GM23338 (cell line): ENCODE measurements around the gene DGKD. TPM values are rescaled to one million over a fixed set of nuclear protein-coding genes. Genes with fewer than 3 reads are reported as not detected.

Source experiments
- ATAC-seq: fragments of 200-7000 bp; cut with Tn5 transposase; 3 replicates; pipeline ENCODE4 v1.9.1; 2020
- DNase-seq: peaks from one replicate; pipeline ENCODE4 v3.0.0-alpha.2; 2015; ENCODE audit warnings: low spot score
- H2AFZ ChIP-seq: fragments of 200-600 bp; sonication (generic); 2 replicates; pipeline ENCODE4 v1.8.0; 2016; ENCODE audit warnings: antibody characterized with exemption, mild to moderate bottlenecking, moderate library complexity
- H3F3A ChIP-seq: fragments of 200-600 bp; sonication (generic); replicated peaks from 2 replicates; pipeline ENCODE4 v1.8.0; 2017; ENCODE audit warnings: antibody characterized with exemption, mixed run types, low read depth
- H3K27ac ChIP-seq: fragments of 200-600 bp; sonication (generic); 2 replicates; pipeline ENCODE4 v1.6.1; 2016; ENCODE audit warnings: low read depth
- H3K27me3 ChIP-seq: fragments of 200-600 bp; sonication (generic); 2 replicates; pipeline ENCODE4 v1.8.0; 2016; ENCODE audit warnings: mild to moderate bottlenecking, mixed run types, moderate library complexity; ENCODE audit not compliant: insufficient read depth
- H3K36me3 ChIP-seq: fragments of 200-600 bp; sonication (generic); 2 replicates; pipeline ENCODE4 v1.8.0; 2016; ENCODE audit warnings: mild to moderate bottlenecking; ENCODE audit not compliant: insufficient read depth
- H3K4me1 ChIP-seq: fragments of 200-600 bp; sonication (generic); 2 replicates; pipeline ENCODE4 v1.8.0; 2016; ENCODE audit warnings: mild to moderate bottlenecking, moderate library complexity; ENCODE audit not compliant: insufficient read depth
- H3K4me2 ChIP-seq: fragments of 200-600 bp; sonication (generic); 2 replicates; pipeline ENCODE4 v1.7.1; 2017; ENCODE audit warnings: mixed run types
- H3K4me3 ChIP-seq: fragments of 200-600 bp; sonication (generic); 2 replicates; pipeline ENCODE4 v1.6.1; 2016; ENCODE audit warnings: mixed run types
- H3K79me2 ChIP-seq: fragments of 200-600 bp; sonication (generic); replicated peaks from 2 replicates; pipeline ENCODE4 v1.8.0; 2017; ENCODE audit warnings: mild to moderate bottlenecking; ENCODE audit not compliant: insufficient read depth
- H3K9me2 ChIP-seq: fragments of 200-600 bp; sonication (generic); 2 replicates; pipeline ENCODE4 v1.8.0; 2017; ENCODE audit not compliant: insufficient read depth
- H4K20me1 ChIP-seq: fragments of 200-600 bp; sonication (generic); replicated peaks from 2 replicates; pipeline ENCODE4 v1.8.0; 2017; ENCODE audit warnings: mild to moderate bottlenecking; ENCODE audit not compliant: insufficient read depth
- H3K27ac Mint-ChIP-seq: 2 replicates; pipeline ENCODE4 v1.8.0; 2020; ENCODE audit warnings: inconsistent platforms, mild to moderate bottlenecking, moderate library complexity, mixed read lengths
- H3K27me3 Mint-ChIP-seq: 3 replicates; pipeline ENCODE4 v1.8.0; 2022; ENCODE audit warnings: low read depth, mild to moderate bottlenecking, moderate library complexity, mixed read lengths, inconsistent platforms; ENCODE audit not compliant: insufficient read depth, poor library complexity
- H3K36me3 Mint-ChIP-seq: 3 replicates; pipeline ENCODE4 v1.8.0; 2021; ENCODE audit warnings: low read depth, mild to moderate bottlenecking, inconsistent platforms, moderate library complexity, mixed read lengths
- H3K4me1 Mint-ChIP-seq: 3 replicates; pipeline ENCODE4 v1.8.0; 2020; ENCODE audit warnings: mild to moderate bottlenecking, inconsistent platforms, mixed read lengths
- H3K4me3 Mint-ChIP-seq: 3 replicates; pipeline ENCODE4 v1.8.0; 2021; ENCODE audit warnings: moderate library complexity, mild to moderate bottlenecking, inconsistent platforms, mixed read lengths
- H3K9me3 Mint-ChIP-seq: 3 replicates; pipeline ENCODE4 v1.8.0; 2020; ENCODE audit warnings: moderate library complexity, mild to moderate bottlenecking, inconsistent platforms, mixed read lengths
- CREB1 ChIP-seq: fragments of 250-450 bp; sonication (Bioruptor Pico); IDR thresholded peaks from 2 replicates; pipeline ENCODE4 v1.5.0; 2020; ENCODE audit warnings: low read depth, mild to moderate bottlenecking, moderate library complexity
- CTCF ChIP-seq, 2 experiments: fragments of 200-600 bp in 1 of 2; sonication (generic) in 1 of 2; conservative IDR thresholded peaks; 2 replicates each; pipeline versions ENCODE4 v1.5.1 to v1.6.1; 2016 to 2017; ENCODE audit warnings: antibody characterized with exemption in 2 of 2, low read depth in 2 of 2, mild to moderate bottlenecking in 2 of 2, moderate library complexity in 1 of 2
- ETS1 ChIP-seq: IDR thresholded peaks from 2 replicates; pipeline ENCODE4 v1.6.1; 2016; ENCODE audit warnings: antibody characterized with exemption
- EZH2 ChIP-seq: fragments of 200-600 bp; sonication (generic); IDR thresholded peaks from one replicate; pipeline ENCODE4 v1.8.0; 2017; ENCODE audit warnings: antibody characterized with exemption, mild to moderate bottlenecking, low read depth; ENCODE audit not compliant: unreplicated experiment
- EZH2phosphoT487 ChIP-seq: fragments of 200-600 bp; sonication (generic); IDR thresholded peaks from one replicate; pipeline ENCODE4 v1.8.1; 2018; ENCODE audit warnings: antibody characterized with exemption; ENCODE audit not compliant: unreplicated experiment
- JUNB ChIP-seq: IDR thresholded peaks from one replicate; pipeline ENCODE4 v1.6.1; 2016; ENCODE audit warnings: antibody characterized with exemption; ENCODE audit not compliant: unreplicated experiment
- NANOG ChIP-seq: IDR thresholded peaks from 2 replicates; pipeline ENCODE4 v1.6.1; 2016; ENCODE audit warnings: antibody characterized with exemption, borderline replicate concordance
- POLR2AphosphoS5 ChIP-seq: IDR thresholded peaks from 2 replicates; pipeline ENCODE4 v1.6.1; 2016; ENCODE audit warnings: antibody characterized with exemption, low read depth
- REST ChIP-seq: IDR thresholded peaks from one replicate; pipeline ENCODE4 v1.6.1; 2018; ENCODE audit warnings: antibody characterized with exemption; ENCODE audit not compliant: unreplicated experiment
- STAT1 ChIP-seq: IDR thresholded peaks from one replicate; pipeline ENCODE4 v1.6.1; 2016; ENCODE audit warnings: antibody characterized with exemption; ENCODE audit not compliant: unreplicated experiment
- ZNF114 ChIP-seq: fragments of 250-450 bp; sonication (Bioruptor Pico); IDR thresholded peaks from 2 replicates; pipeline ENCODE4 v1.5.0; 2020; ENCODE audit warnings: mild to moderate bottlenecking, moderate library complexity
- ZNF331 ChIP-seq: fragments of 250-450 bp; sonication (Bioruptor Pico); IDR thresholded peaks from 2 replicates; pipeline ENCODE4 v1.5.0; 2020; ENCODE audit warnings: low read depth, mild to moderate bottlenecking, moderate library complexity
- ZNF462 ChIP-seq: fragments of 250-450 bp; sonication (Bioruptor Pico); IDR thresholded peaks from 2 replicates; pipeline ENCODE4 v1.5.0; 2020; ENCODE audit warnings: mild to moderate bottlenecking, moderate library complexity
- polyA plus RNA-seq: library from polyadenylated mRNA; unstranded; fragments of >200 nt; fragmentation: Nextera tagmentation; extraction: Ambion mirVana; gene quantifications from 2 replicates; pipeline ENCODE4 v1.2.1, GENCODE V29; 2016
- total RNA-seq: library from RNA; depleted of rRNA; stranded (reverse); fragments of >200 nt; shearing (Covaris generic); gene quantifications from 2 replicates; pipeline ENCODE4 v1.2.3, GENCODE V29; 2014

Gene DGKD
- total and polyA plus RNA-seq, 2 experiments from 2014 or later, result 11.1 to 23.4 TPM

GRCh38 chr2:233369897-233370685 is 15.8 kb downstream of the DGKD start:
- Histone ChIP-seq H2AFZ (no peak overlapping the region), H3K4me1 (peaks cover 6% of the 10 kb centered on the region; the same call in 1 of the 2 replicates), H3K9me2 (no peaks in the 10 kb centered on the region), H3F3A (no peaks in the 10 kb centered on the region), H3K27ac (no peak overlapping the region), H4K20me1 (peaks cover 16% of the 10 kb centered on the region), H3K27me3 (no peaks in the 10 kb centered on the region), H3K4me2 (no peak overlapping the region), H3K79me2 (peaks cover 31% of the 10 kb centered on the region), H3K36me3 (no peaks in the 10 kb centered on the region), H3K4me3 (no peak overlapping the region)
- H3K9me3 Mint-ChIP-seq, result no peaks in the 10 kb centered on the region
- no peaks in the 10 kb centered on the region for H3K36me3 Mint-ChIP-seq
- ATAC-seq, result no peak
- no peak overlapping the region for H3K27ac Mint-ChIP-seq
- H3K4me3 Mint-ChIP-seq, result no peak overlapping the region
- peaks cover 2% of the 10 kb centered on the region for H3K27me3 Mint-ChIP-seq
- peaks cover 18% of the 10 kb centered on the region for H3K4me1 Mint-ChIP-seq
- no peak for TF ChIP-seq EZH2phosphoT487
- no peak for TF ChIP-seq POLR2AphosphoS5
- TF ChIP-seq NANOG, result no peak
- no peak for TF ChIP-seq CREB1 (CRISPR knock-in tag)
- TF ChIP-seq EZH2, result no peak
- no peak for TF ChIP-seq ETS1
- TF ChIP-seq STAT1, result no peak
- no peak for TF ChIP-seq CTCF (conservative IDR thresholded peaks at IDR 0.05; ENCODE audit: low read depth in 2 of 2)
- TF ChIP-seq ZNF114, result no peak
- no peak for TF ChIP-seq JUNB
- TF ChIP-seq ZNF462, result no peak
- no peak for TF ChIP-seq REST
- no peak for TF ChIP-seq ZNF331
- DNase-seq, result no peak
